Midbrain (tissue), 1 donor: ENCODE data around the gene KCNC2.

ENCODE experiments used
- DNase-seq: peaks from one replicate; lab custom pipeline; 2025; lab: John Stamatoyannopoulos, UW

The KCNC2 gene

DNA sequence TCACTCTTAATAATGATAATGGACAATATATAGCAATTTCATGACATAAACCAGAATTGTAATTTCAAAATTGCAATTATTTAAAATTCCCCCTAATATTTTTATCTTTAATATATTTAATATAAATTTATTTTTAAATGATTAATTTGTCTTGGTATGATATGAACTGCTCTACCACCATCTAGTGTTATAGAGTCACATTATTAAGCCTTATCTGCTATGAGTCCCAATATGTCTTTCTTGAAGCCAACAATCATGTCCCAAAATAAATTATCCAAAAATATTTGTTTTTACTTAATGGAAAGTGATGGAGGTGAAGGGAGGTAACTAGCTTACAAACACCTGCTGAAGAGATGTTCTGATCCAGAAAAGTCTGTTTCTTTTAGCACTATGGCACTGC is 151.4 kb downstream of the KCNC2 start:
- DNase-seq, result no peak

DNA sequence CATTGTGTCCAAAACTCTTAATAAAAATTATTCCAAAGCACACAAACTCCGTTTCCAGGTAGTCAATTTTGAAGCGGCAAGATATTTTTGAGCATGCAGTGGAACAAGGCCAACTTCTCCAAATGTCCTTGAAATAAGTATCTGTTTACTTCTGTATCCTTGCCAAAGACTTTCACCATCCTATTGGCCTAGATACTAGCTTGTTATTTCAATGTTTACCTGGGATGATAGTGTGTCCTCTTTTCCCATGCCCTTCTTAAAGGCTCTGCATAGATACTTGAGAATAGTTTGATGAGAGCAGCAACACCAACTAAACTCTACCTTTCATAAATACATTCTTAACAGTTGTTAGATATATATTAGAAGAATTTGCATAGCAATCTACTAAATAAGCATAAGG is 160.9 kb downstream of the KCNC2 start:
- no peak for DNase-seq

DNA sequence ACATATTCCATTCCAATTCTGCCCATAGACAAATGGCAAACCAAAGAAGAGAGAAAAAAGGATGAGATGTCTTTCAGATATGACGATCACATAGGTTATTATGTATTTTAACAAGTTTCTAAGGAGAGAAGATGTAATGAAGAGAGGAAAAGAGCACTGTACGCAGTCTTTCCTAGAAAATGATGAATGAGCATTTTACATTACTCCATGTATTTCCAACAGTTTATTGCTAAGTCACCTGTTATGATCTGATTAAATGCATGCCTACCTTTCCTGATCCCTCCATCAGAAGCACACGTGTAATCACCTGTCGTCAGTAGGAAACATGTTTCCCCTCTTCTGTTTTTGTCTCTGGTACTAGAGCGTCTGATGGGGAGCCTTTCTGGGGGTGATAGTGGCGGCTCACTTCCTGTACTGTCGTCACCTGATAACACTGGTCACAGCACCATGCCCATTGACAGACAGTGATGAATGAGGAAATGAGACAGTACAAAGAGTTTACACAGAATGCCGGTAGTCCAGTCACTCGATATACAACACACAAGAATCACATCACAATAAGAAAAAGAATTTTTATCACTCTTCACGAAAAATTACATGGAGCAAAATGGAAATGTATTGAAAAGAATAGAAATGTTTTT is 161.6 kb downstream of the KCNC2 start:
- DNase-seq, result no peak

DNA sequence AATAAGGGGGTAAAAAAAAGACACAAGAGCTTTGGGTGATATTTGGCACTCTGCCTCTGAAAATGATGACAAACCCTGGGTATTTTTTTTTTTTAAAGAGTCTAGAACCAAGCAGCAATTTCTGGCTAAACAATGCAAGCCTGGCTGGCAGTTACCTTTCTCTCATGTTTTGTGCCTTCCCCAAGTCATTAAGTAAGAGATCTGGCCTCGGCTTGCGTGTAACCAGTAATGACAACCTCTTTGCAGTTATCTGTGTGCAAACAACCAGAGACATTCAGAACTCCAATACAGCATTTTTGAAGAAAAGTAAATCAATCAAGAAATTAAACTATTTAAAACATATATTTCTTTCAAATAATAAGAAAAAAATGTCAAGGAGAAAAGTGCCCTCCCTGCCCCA is 167.5 kb downstream of the KCNC2 start:
- no peak for DNase-seq

DNA sequence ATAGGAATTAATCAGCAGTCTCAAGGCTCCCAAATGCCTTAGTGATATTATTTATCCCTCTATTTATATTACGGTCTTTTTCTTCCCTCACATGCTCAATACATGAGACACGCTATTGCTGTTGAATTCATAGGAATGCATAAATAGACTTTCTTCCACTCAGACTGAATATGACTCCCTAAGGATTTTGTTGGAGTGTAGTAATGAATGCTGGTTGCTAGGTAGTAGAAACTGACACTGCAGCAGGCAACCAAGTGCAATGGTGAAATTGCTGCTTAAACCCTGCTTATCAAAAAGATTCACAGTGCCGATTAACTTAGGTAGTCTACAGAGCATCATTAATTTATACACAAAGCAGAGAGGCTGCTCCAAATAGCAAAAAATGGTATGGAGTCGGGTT is 168.2 kb downstream of the KCNC2 start:
- DNase-seq, result no peak

DNA sequence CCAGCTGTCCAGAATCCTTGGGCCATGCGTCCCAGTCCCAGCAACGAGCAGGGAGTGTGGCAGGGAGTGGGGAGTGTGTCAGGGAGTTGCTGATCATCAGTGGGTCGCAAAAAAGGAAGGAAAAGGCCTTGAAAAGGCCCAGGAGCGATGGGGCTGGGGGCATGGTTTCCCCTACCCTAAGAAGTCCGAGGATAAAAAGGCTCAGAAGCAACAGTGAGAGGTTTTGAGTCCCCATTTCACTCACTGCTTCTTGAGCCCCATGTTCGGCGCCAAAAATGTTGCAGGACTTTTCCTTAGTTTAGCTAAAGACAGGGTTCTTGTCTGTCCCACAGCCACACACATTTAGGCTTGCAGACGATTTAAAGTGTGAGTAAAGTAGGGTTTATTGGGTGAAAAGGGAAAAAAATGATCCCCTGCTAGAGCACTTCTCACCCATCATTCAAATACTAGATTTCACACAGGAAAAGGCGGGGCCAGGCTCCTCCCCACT is 189.5 kb downstream of the KCNC2 start:
- no peak for DNase-seq

DNA sequence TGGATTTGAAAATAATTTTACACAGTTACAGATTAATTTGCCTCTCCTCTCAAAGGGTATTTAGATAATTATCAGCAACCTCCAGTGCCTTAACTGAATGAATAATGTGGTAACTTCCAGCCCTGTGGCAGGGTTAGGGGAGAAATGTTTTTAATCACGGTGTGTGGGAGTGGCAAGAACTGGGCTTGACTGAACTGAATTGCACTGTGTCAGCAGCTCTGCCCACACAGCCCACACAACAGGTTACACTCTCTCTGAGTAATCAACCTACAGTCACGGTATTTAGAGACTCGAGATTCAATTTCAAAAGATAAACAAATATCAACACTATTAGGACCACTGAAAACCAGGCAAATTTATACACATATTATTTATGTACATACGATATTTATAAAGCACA is 198.5 kb downstream of the KCNC2 start:
- DNase-seq, result no peak

DNA sequence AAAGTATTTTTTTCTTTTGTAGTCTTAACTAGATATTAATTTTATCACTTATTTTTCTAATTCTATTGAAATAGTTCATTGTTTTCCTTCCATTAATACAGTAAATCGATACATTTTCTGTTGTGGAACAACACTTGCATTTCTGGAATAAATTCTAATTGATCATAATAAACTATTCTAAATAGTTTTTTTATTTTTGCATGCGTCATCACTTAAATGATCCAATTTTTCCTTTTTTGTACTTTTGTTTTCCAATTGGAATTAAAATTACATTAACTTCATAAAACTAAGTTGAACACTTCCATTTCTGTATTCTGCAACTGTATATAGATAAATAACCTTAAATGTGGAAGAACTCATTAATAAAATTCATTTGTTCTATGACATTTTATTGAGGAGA is 202.5 kb downstream of the KCNC2 start:
- no peak for DNase-seq

DNA sequence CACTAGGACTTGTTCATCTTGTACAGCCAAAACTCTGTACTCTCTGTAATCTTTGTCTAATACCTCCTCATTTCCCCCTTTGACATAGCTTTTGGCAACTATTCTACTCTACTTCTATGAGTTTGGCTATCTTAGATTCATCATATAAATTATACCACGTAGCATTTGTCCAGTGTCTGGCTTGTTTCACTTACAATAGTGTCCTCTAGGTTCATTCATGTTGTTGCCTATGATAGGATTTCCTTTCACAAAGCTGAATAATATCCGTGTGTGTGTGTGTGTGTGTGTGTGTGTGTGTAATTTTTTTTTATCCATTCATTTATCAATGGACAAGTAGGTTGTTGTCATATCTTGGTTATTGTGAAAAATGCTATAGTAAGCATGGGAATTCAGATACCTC is 209.5 kb downstream of the KCNC2 start:
- no peak for DNase-seq

DNA sequence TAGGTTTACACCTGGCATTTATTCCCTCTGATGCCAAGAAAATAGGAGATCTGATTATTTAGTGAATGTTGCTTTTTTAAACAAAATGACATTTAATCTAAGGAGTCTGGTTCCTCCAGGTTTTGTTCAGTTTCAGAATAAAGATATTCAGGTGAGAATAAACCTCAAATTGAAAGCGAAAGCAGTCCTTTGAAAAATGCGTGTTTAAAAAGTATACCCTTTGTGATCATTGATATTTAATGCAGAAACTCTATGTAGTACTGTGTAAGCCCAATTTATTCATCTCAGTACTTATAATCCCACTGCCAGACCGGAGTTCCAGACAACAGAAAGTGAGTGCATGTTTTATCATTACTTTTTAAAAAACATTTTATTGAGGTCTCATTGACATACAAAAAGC is 210.2 kb downstream of the KCNC2 start:
- DNase-seq, result no peak
